Endothelial cell of umbilical vein (primary cell): ENCODE data around the gene PLEKHM2. TPM values are rescaled to one million over a fixed set of nuclear protein-coding genes. Genes with fewer than 3 reads are reported as not detected.

Source experiments
- BruUV-seq: library from RNA; stranded (reverse); fragments of 400-500 nt; replicated peaks from 2 replicates; lab custom pipeline; 2021; lab: Mats Ljungman, UMichigan
- CTCF ChIA-PET: fragments of 300-600, 350-600 bp; sonication (Branson Sonifier 250); formaldehyde crosslinking; loops from one replicate; lab custom pipeline; 2021; ENCODE audit warnings: antibody characterized with exemption, inconsistent platforms; lab: Charles Lee
- POLR2A ChIA-PET: fragments of 300-600, 350-600 bp; sonication (Branson Sonifier 250); formaldehyde crosslinking; loops from one replicate; lab custom pipeline; 2021; ENCODE audit warnings: antibody characterized with exemption, inconsistent platforms; lab: Charles Lee
- DNase-seq: peaks from one replicate; pipeline ENCODE4 v3.0.0-alpha.2; 2011; ENCODE audit warnings: low read depth, low spot score
- FAIRE-seq: peaks from 2 replicates; lab custom pipeline; 2011; peaks lifted over from hg19 to GRCh38; lab: Jason Lieb, UNC
- H2AFZ ChIP-seq: 2 replicates; pipeline ENCODE4 v1.6.0; 2012; ENCODE audit warnings: low read depth, low read length, control low read depth, inconsistent platforms
- H3K27ac ChIP-seq: 2 replicates; pipeline ENCODE4 v1.5.1; 2011; ENCODE audit warnings: low read depth, mild to moderate bottlenecking, control low read depth, low read length, moderate library complexity; ENCODE audit not compliant: insufficient read depth
- H3K27me3 ChIP-seq, 2 experiments: 2 replicates each; pipeline versions ENCODE4 v1.6.0 to v1.6.1; 2011; ENCODE audit warnings: low read length in 2 of 2, mixed read lengths in 1 of 2; ENCODE audit not compliant: control insufficient read depth in 2 of 2, insufficient read depth in 2 of 2
- H3K36me3 ChIP-seq, 2 experiments: 2 replicates in 1 of 2; 3 replicates in 1 of 2; pipeline ENCODE4 v1.5.1; 2011; ENCODE audit warnings: low read length in 2 of 2, mild to moderate bottlenecking in 1 of 2, moderate library complexity in 1 of 2; ENCODE audit not compliant: control insufficient read depth in 2 of 2, insufficient read depth in 2 of 2; ENCODE audit errors: extremely low read depth in 1 of 2
- H3K4me1 ChIP-seq: 3 replicates; pipeline ENCODE4 v1.5.1; 2011; ENCODE audit warnings: mild to moderate bottlenecking, low read length; ENCODE audit not compliant: control insufficient read depth, insufficient read depth; ENCODE audit errors: extremely low read depth
- H3K4me2 ChIP-seq: 2 replicates; pipeline ENCODE4 v1.6.1; 2011; ENCODE audit warnings: low read length, control low read depth, mixed read lengths; ENCODE audit not compliant: insufficient read depth
- H3K4me3 ChIP-seq, 3 experiments: fragments of 200-600 bp in 1 of 3; sonication (generic), shearing (Covaris generic) in 1 of 3; replicated peaks in 1 of 3; 2 replicates each; pipeline ENCODE4 v1.5.1; 2011 to 2016; ENCODE audit warnings: control low read depth in 3 of 3, low read length in 3 of 3, mild to moderate bottlenecking in 2 of 3, inconsistent platforms in 1 of 3, low read depth in 1 of 3, moderate library complexity in 1 of 3; ENCODE audit not compliant: insufficient read depth in 1 of 3
- H3K79me2 ChIP-seq: 2 replicates; pipeline ENCODE4 v1.6.0; 2012; ENCODE audit warnings: low read length, inconsistent platforms; ENCODE audit not compliant: control insufficient read depth, insufficient read depth
- H3K9ac ChIP-seq: replicated peaks from 2 replicates; pipeline ENCODE3; 2011; ENCODE audit warnings: low read length, control low read depth; ENCODE audit not compliant: insufficient read depth; ENCODE audit errors: extremely low read depth
- H3K9me1 ChIP-seq: replicated peaks from 3 replicates; pipeline ENCODE4 v1.6.0; 2011; ENCODE audit warnings: mild to moderate bottlenecking, low read length; ENCODE audit not compliant: control insufficient read depth, insufficient read depth; ENCODE audit errors: extremely low read depth
- H3K9me3 ChIP-seq: replicated peaks from 2 replicates; pipeline ENCODE4 v1.5.1; 2012; ENCODE audit warnings: low read length, inconsistent platforms; ENCODE audit not compliant: control insufficient read depth, insufficient read depth
- H4K20me1 ChIP-seq: replicated peaks from 2 replicates; pipeline ENCODE3; 2011; ENCODE audit warnings: mild to moderate bottlenecking, low read length; ENCODE audit not compliant: control insufficient read depth, insufficient read depth; ENCODE audit errors: extremely low read depth
- CTCF ChIP-seq, 2 donors: IDR thresholded peaks; 1 replicate in 1 of 2; 2 replicates in 1 of 2; pipeline ENCODE4 v1.5.1; 2011; ENCODE audit warnings: low read length in 2 of 2, mild to moderate bottlenecking in 2 of 2, moderate library complexity in 2 of 2, control low read depth in 1 of 2, inconsistent platforms in 1 of 2, low read depth in 1 of 2; ENCODE audit not compliant: insufficient read depth in 1 of 2; ENCODE audit errors: extremely low read depth in 1 of 2
- EZH2 ChIP-seq: IDR thresholded peaks from 2 replicates; pipeline ENCODE4 v1.6.1; 2012; ENCODE audit warnings: borderline replicate concordance, low read depth, mild to moderate bottlenecking, moderate library complexity, low read length, inconsistent platforms; ENCODE audit not compliant: severe bottlenecking
- FOS ChIP-seq: IDR thresholded peaks from 2 replicates; pipeline ENCODE4 v1.6.1; 2011; ENCODE audit warnings: mild to moderate bottlenecking, low read length, moderate library complexity, borderline replicate concordance; ENCODE audit not compliant: insufficient read depth
- GATA2 ChIP-seq: IDR thresholded peaks from 2 replicates; pipeline ENCODE4 v1.7.0; 2011; ENCODE audit warnings: low read depth, mild to moderate bottlenecking, moderate library complexity, mixed read lengths, low read length; ENCODE audit not compliant: insufficient read length, insufficient read depth
- JUN ChIP-seq: IDR thresholded peaks from 2 replicates; pipeline ENCODE4 v1.6.1; 2011; ENCODE audit warnings: borderline replicate concordance, low read depth; ENCODE audit not compliant: insufficient read length, insufficient read depth
- MAX ChIP-seq: IDR thresholded peaks from 2 replicates; pipeline ENCODE4 v1.6.1; 2011; ENCODE audit not compliant: insufficient read depth, insufficient read length
- MYC ChIP-seq: IDR thresholded peaks from one replicate; pipeline ENCODE4 v1.6.1; 2011; ENCODE audit warnings: mild to moderate bottlenecking, low read depth, low read length
- POLR2A ChIP-seq: IDR thresholded peaks from 2 replicates; pipeline ENCODE4 v1.6.1; 2012; ENCODE audit warnings: low read depth, mild to moderate bottlenecking, control low read depth, low read length
- POLR2AphosphoS5 ChIP-seq: IDR thresholded peaks from 2 replicates; pipeline ENCODE4 v1.6.1; 2012; ENCODE audit warnings: low read depth, mild to moderate bottlenecking, control low read depth, low read length, moderate library complexity; ENCODE audit not compliant: insufficient read depth
- dilution Hi-C: fragments of 300-500 bp; cut with MboI; formaldehyde crosslinking; loops from one replicate; pipeline ENCODE4 v1.15.0; 2019; ENCODE audit warnings: low sequenced_read_pairs; ENCODE audit not compliant: extremely low pct_ligation_motif_present
- intact Hi-C: fragments of 100-400 bp; cut with micrococcal nuclease; formaldehyde crosslinking; loops from one replicate; pipeline ENCODE4 v1.10.0; 2022
- polyA plus RNA-seq, 4 experiments: library from polyadenylated mRNA; depleted of rRNA in 3 of 4; stranded (reverse) in 3 of 4; unstranded in 1 of 4; fragments of >200 nt; gene quantifications; 2 replicates each; pipeline versions ENCODE4 v1.2.1 to v1.2.3, GENCODE V29; 2011 to 2012; ENCODE audit warnings: missing spikeins in 1 of 4
- total RNA-seq: library from RNA; stranded (reverse); gene quantifications from 2 replicates; pipeline ENCODE4 v1.2.3, GENCODE V29; 2021

The PLEKHM2 gene
- total and polyA plus RNA-seq, 2 donors (not counting 3 experiments of a cell fraction or from before 2014, with no cell fraction given) = 60.6 to 67.5 TPM

GRCh38 chr1:15765495-15766194 is 81.5 kb downstream of the PLEKHM2 start:
- Histone ChIP-seq H3K9ac (no peak overlapping the region), H3K27me3 (no peaks in the 10 kb centered on the region), H2AFZ (no peak overlapping the region), H3K27ac (peak overlapping the region; percentile 30), H3K4me2 (no peak overlapping the region), H3K9me1 (no peaks in the 10 kb centered on the region), H3K4me3 (no peak overlapping the region), H3K79me2 (peaks cover 84% of the 10 kb centered on the region), H3K4me1 (peaks cover 40% of the 10 kb centered on the region), H3K9me3 (no peaks in the 10 kb centered on the region), H3K36me3 (peaks cover 30 to 53% of the 10 kb centered on the region in 2 experiments), H4K20me1 (no peaks in the 10 kb centered on the region)
- DNase-seq = no peak
- dilution Hi-C loops = no loop called here
- BruUV-seq = no TSS peak
- ChIA-PET CTCF (interaction anchor here (0.6 to 1.5 kb wide), 5 partner anchors 8 to 26 kb away, joined by 3 to 8 read pairs (median 3); no protein-coding TSS in a partner anchor), POLR2A (interaction anchor here (0.7 to 1.2 kb wide), 3 partner anchors 9 to 16 kb away, joined by 3 to 4 read pairs (median 3); no protein-coding TSS in a partner anchor)
- intact Hi-C loops = no loop called here
- peak; percentile 49 for FAIRE-seq
- TF ChIP-seq POLR2AphosphoS5 (peak; percentile 61), GATA2 (no peak), MYC (no peak), FOS (no peak), JUN (no peak), EZH2 (no peak), POLR2A (peak; percentile 30), CTCF (IDR thresholded peaks at IDR 0.05; ENCODE audit: extremely low read depth in 1 of 2, insufficient read depth in 1 of 2, low read depth in 1 of 2, low read length in 2 of 2) (no peak), MAX (no peak)
